SK-N-MC (cell line): ENCODE measurements around the gene GYG1.

Source experiments
- DNase-seq: peaks from one replicate; pipeline ENCODE4 v3.0.0-alpha.2; 2011; ENCODE audit warnings: low read depth, low spot score
- H3K27ac ChIP-seq: fragments of 200-600 bp; sonication (generic); 2 replicates; pipeline ENCODE4 v1.5.1; 2016; ENCODE audit warnings: mixed run types
- H3K36me3 ChIP-seq: fragments of 200-600 bp; sonication (generic); 2 replicates; pipeline ENCODE4 v1.6.1; 2017; ENCODE audit warnings: antibody characterized with exemption, low read length, mixed read lengths; ENCODE audit not compliant: insufficient read depth
- H3K4me3 ChIP-seq: fragments of 200-600 bp; sonication (generic); 2 replicates; pipeline ENCODE4 v1.5.1; 2016
- H3K9ac ChIP-seq: fragments of 200-600 bp; sonication (generic); 2 replicates; pipeline ENCODE4 v1.8.0; 2017; ENCODE audit warnings: mixed run types, mixed read lengths; ENCODE audit not compliant: insufficient read length
- H3K9me3 ChIP-seq: fragments of 200-600 bp; sonication (generic); 2 replicates; pipeline ENCODE4 v1.6.1; 2017; ENCODE audit warnings: low read depth, mild to moderate bottlenecking, antibody characterized with exemption, low read length, moderate library complexity, mixed read lengths
- EZH2 ChIP-seq: fragments of 200-600 bp; sonication (generic); IDR thresholded peaks from one replicate; pipeline ENCODE4 v1.6.1; 2017; ENCODE audit warnings: antibody characterized with exemption
- FOXP2 ChIP-seq: optimal IDR thresholded peaks from 2 replicates; pipeline ENCODE3; 2011; ENCODE audit warnings: mild to moderate bottlenecking, moderate library complexity; ENCODE audit not compliant: insufficient read depth; ENCODE audit errors: extremely low read length, control extremely low read depth
- POLR2AphosphoS5 ChIP-seq: IDR thresholded peaks from 2 replicates; pipeline ENCODE4 v1.6.1; 2012; ENCODE audit warnings: mild to moderate bottlenecking, low read depth, low read length, borderline replicate concordance

The GYG1 gene

GRCh38 chr3:149020196-149020838 lies 29.0 kb downstream of the GYG1 start:
- no peak overlapping the region for H3K4me3 ChIP-seq
- no peak overlapping the region for H3K27ac ChIP-seq
- TF ChIP-seq EZH2, result no peak
- TF ChIP-seq FOXP2, result no peak
- peaks cover 7% of the 10 kb centered on the region; the same call in 1 of the 2 replicates for H3K9me3 ChIP-seq
- DNase-seq, result no peak
- H3K9ac ChIP-seq, result no peak overlapping the region
- peaks cover 17% of the 10 kb centered on the region for H3K36me3 ChIP-seq

GRCh38 chr3:149020839-149021252 lies 29.5 kb downstream of the GYG1 start:
- no peak overlapping the region for H3K27ac ChIP-seq
- no peak overlapping the region for H3K4me3 ChIP-seq
- no peak for DNase-seq
- no peak overlapping the region for H3K9ac ChIP-seq
- H3K36me3 ChIP-seq, result peaks cover 22% of the 10 kb centered on the region
- TF ChIP-seq EZH2 (no peak), FOXP2 (no peak), POLR2AphosphoS5 (no peak)
- peaks cover 11% of the 10 kb centered on the region; the same call in 1 of the 2 replicates for H3K9me3 ChIP-seq

- no peak overlapping the region for H3K27ac ChIP-seq
- H3K9me3 ChIP-seq, result peaks cover 11% of the 10 kb centered on the region; the same call in 1 of the 2 replicates
- no peak overlapping the region for H3K9ac ChIP-seq
- TF ChIP-seq FOXP2 (no peak), EZH2 (no peak), POLR2AphosphoS5 (no peak)
- no peak overlapping the region for H3K4me3 ChIP-seq
- H3K36me3 ChIP-seq, result peaks cover 32% of the 10 kb centered on the region
- DNase-seq, result no peak
These were observed 30.5 kb downstream of the GYG1 start for GRCh38 chr3:149021830-149022229.

GRCh38 chr3:149023951-149024350 lies 32.6 kb downstream of the GYG1 start:
- no peak overlapping the region for H3K9ac ChIP-seq
- H3K36me3 ChIP-seq, result peaks cover 53% of the 10 kb centered on the region
- H3K9me3 ChIP-seq, result peaks cover 11% of the 10 kb centered on the region; the same call in 1 of the 2 replicates
- no peak overlapping the region for H3K27ac ChIP-seq
- no peak for DNase-seq
- no peak overlapping the region for H3K4me3 ChIP-seq
- TF ChIP-seq POLR2AphosphoS5 (no peak), FOXP2 (no peak)

- Histone ChIP-seq H3K27ac (no peak overlapping the region), H3K36me3 (peaks cover 78% of the 10 kb centered on the region), H3K4me3 (no peak overlapping the region), H3K9me3 (peaks cover 11% of the 10 kb centered on the region; the same call in 1 of the 2 replicates), H3K9ac (no peak overlapping the region)
- no peak for TF ChIP-seq POLR2AphosphoS5
- TF ChIP-seq FOXP2, result no peak
- TF ChIP-seq EZH2, result no peak
- DNase-seq, result no peak
These were observed 35.4 kb downstream of the GYG1 start for GRCh38 chr3:149026718-149027117.

- Histone ChIP-seq H3K9ac (no peak overlapping the region), H3K27ac (no peak overlapping the region), H3K4me3 (no peak overlapping the region), H3K36me3 (peaks cover 88% of the 10 kb centered on the region), H3K9me3 (no peaks in the 10 kb centered on the region)
- DNase-seq, result no peak
- TF ChIP-seq EZH2, result no peak
- no peak for TF ChIP-seq POLR2AphosphoS5
- TF ChIP-seq FOXP2, result no peak
These were observed 39.8 kb downstream of the GYG1 start for GRCh38 chr3:149031096-149031495.

- Histone ChIP-seq H3K9me3 (no peaks in the 10 kb centered on the region), H3K27ac (no peak overlapping the region), H3K4me3 (no peak overlapping the region), H3K9ac (no peak overlapping the region), H3K36me3 (peaks cover 86% of the 10 kb centered on the region)
- DNase-seq, result no peak
- no peak for TF ChIP-seq EZH2
- no peak for TF ChIP-seq POLR2AphosphoS5
- no peak for TF ChIP-seq FOXP2
These were observed 46.3 kb downstream of the GYG1 start for GRCh38 chr3:149037684-149038083.

- no peak for DNase-seq
- H3K9ac ChIP-seq, result no peak overlapping the region
- no peaks in the 10 kb centered on the region for H3K9me3 ChIP-seq
- H3K36me3 ChIP-seq, result peaks cover 86% of the 10 kb centered on the region
- H3K4me3 ChIP-seq, result no peak overlapping the region
- H3K27ac ChIP-seq, result no peak overlapping the region
- no peak for TF ChIP-seq EZH2
- TF ChIP-seq POLR2AphosphoS5, result no peak
- TF ChIP-seq FOXP2, result no peak
These were observed 47.0 kb downstream of the GYG1 start for GRCh38 chr3:149038322-149038721.
